Measurements from ENCODE around the gene NANP.

Gene NANP

DNA sequence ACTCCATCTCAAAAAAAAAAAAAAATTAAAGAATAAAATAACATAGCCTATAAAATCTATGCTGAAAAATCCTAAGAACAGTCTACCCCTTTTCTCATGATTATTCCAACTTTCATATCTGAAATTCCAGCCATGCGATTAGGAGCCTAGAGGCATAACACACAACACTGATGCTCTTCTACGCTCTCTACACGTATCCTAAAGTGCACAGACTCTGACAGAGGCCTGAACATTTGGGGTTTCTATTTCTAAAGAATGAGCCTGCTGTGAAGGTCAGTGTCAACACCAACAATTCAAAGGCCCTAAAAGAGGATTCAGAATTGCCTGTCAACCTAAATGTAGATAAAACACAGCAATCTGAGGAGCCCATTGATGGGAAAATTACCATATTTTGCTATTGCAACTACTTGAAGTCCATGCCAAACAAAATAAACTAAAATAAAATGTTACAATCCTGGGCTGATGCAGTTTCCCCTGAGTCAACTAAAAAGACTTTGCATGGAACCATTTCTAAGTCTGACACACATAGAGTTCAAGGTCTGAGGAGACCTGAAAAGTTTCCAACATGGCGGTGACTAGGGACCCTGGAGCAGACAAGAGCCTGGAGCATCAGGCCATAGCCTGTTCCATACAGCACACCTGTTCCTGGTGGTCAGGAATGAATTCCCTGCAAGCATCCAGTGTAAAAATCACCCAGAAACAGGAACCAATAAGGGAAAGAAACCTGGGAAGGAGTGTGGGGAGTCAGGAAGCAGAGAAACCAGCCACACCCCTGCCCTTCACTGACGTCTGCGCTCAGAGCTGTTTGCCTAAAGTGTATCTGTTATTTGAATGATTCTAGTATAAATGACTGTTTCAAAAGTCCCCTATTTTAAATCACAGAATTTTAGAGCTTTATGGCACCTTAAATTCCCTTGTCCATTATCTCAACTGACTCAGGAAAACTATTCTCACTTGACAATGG, 50.2 kb downstream of the NANP start:
- intact Hi-C loops (cut with DNase I): no loop called here
- DNase-seq: no peak

GRCh38 chr20:25571817-25572216, 52.0 kb downstream of the NANP start:
- intact Hi-C loops (cut with DNase I): no loop called here
- DNase-seq: no peak

DNA sequence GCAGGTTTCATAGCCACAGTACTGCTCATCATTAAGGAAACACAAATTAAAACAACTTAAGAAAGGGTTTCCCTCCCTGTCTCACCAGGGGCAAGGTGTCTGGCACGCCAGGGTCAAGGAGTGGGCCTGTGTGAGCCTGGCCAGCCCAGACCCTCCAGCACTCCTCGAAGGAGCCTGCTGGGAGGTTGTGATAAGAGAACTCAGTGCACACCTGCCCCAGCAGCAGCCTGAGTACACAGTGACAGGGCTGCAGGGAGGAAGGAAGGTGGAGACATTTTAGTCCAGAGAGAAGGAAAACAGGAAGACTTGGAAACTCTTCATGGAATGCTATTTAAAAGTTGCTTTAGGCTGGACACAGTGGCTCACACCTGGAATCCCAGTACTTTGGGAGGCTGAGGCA, 52.6 kb downstream of the NANP start:
- no peak for DNase-seq
- intact Hi-C loops (cut with DNase I): no loop called here

GRCh38 chr20:25570148-25570530, 53.7 kb downstream of the NANP start:
- DNase-seq: no peak
- intact Hi-C loops (cut with DNase I): no loop called here

DNA sequence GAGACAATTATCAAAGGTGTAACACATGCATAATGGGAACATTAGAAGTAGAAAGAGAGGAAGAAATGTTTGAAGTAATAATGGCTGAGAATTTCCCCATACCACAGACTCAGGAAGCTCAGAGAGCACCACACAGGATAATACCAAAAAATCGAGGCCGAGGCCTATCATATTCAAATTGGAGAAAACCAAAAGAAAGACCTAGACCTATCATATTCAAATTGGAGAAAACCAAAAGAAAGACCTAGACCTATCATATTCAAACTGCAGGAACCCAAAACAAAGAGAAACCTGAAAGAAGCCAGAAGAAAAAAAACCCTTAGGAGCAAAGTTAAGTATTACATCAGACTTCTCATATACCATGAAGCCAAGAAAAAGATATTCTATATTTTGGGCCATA, 56.5 kb downstream of the NANP start:
- DNase-seq: no peak

DNA sequence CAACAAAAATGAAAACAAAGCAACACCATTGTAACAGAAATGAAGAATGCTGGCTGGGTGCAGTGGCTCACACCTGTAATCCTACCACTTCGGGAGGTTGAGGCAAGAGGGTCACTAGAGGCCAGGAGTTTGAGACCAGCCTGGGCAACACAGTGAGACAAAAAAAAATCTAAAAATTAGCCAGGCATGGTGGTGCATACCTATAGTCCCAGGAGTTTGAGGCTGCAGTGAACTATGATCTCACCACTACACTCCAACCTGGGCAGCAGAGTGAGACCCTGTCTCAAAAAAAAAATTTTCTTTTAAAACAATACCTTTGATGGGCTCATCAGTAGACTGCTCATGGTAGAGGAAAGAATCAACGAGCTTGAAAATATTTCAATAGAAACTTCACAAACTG, 57.0 kb downstream of the NANP start:
- no peak for DNase-seq
- intact Hi-C loops (cut with DNase I): no loop called here

More for the DNA sequence above, 56.5 kb downstream of the NANP start:
- intact Hi-C loops (cut with DNase I): no loop called here

GRCh38 chr20:25565578-25566157, 58.1 kb downstream of the NANP start:
- no peak for DNase-seq
- intact Hi-C loops (cut with DNase I): no loop called here

DNA sequence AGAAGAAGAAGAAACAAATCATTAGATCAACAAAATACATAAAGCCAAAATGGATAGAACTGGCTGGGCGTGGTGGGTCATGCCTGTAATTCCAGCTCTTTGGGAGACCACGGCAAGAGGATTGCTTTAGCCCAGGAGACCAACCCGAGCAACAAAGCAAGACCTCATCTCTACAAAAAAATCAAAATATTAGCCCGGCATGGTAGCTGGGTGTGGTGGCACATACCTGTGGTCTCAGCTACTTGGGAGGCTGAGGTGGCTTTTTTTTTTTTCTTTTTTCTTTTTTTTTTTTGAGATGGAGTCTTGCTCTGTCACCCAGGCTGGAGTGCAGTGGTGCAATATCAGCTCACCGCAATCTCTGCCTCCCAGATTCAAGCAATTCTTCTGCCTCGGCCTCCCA, 59.9 kb downstream of the NANP start:
- intact Hi-C loops (cut with DNase I): no loop called here
- no peak for DNase-seq

DNA sequence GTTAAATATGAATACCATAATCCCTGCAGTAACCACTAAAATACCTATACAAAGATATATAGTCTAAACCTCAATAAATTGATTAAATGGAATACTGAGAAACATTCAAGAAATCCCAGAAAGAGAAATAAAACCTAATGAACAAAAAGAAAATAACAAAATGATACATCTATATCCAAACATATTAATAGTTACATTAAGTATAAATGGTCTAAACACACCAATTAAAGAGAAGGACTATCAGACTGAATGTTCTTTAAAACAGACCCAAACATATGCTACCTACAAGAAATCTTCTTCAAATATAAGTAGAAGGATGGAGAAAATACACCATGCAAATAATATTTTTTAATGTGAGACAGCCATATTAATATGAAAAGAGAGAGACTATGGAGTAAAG, 60.5 kb downstream of the NANP start:
- intact Hi-C loops (cut with DNase I): no loop called here
- no peak for DNase-seq
